Stimulated activated CD4-positive, alpha-beta T cell treated with anti-CD3 and anti-CD28 coated beads, TNF-alpha, amount 100 ng/mL, for 24 hours (primary cell): ENCODE data around the gene MICAL3.
"Not testable (repeated sequence)": the region's sequence is repeated elsewhere in the genome, so short reads cannot be mapped to it uniquely, and the experiment has no call there.

Experiments used
- DNase-seq, 3 experiments: peaks; one replicate each; pipeline ENCODE4 v3.0.0-alpha.2; 2020; ENCODE audit warnings: low read depth in 3 of 3

Gene MICAL3

DNA sequence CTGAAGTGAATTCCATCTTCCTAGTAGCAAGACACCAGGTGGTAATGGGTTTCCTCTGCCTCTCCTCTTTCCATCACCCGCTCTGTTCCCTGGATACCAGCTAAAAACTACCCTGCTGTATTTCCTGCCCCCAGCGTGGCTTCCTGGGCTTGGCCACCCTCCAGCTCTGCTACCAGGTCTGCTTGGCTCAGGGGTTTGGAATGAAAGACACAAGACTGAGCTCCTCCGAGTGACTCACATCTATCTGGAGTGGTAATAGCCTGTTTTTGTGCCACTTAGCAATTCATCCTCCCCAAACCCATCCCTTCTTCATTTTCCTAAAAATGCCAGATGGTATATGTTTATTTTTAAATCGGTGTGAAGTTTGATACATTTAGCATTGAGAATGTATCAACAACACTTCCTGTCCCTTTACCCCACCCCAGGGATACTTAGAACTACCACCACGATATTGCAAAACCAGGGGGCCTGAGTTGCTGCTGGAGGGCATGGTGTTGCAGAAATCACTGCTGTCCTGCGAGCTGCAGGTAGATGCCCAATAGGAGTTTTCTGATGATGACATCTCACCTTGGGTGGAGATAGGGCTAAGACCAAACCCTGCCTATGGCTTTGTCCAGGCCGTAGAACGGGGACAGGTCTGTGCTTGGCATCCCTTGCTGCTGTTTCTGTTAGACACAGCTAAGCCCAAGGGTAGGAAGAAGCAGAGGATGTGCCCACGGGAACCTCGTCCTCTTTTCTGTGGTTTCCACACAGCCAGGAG is 7.5 kb upstream of the MICAL3 start:
- DNase-seq, result no peak

DNA sequence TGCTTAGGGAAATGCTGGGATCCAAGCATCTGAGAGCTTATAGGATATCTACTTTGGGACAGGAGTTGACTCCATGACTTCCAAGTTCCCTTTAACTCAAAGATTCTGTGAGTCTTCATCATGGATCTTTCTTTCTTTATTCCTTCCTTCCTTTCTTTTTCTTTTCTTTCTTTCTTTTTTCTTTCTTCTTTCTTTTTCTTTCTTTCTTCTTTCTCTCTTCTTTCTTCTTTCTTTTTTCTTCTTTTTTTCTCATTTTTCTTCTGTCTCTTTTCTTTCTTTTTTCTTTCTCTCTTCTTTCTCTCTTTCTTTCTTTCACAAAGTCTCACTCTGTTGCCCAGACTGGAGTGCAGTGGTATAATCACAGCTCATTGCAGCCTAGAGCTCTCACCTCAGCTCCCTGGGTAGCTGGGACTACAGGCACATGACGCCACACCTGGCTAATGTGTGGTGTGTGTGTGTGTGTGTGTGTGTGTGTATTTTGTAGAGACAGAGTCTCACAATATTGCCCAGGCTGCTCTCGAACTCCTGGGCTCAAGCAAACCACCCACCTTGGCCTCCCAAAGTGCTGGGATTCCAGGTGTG is 5.4 kb upstream of the MICAL3 start:
- DNase-seq, result no peak

DNA sequence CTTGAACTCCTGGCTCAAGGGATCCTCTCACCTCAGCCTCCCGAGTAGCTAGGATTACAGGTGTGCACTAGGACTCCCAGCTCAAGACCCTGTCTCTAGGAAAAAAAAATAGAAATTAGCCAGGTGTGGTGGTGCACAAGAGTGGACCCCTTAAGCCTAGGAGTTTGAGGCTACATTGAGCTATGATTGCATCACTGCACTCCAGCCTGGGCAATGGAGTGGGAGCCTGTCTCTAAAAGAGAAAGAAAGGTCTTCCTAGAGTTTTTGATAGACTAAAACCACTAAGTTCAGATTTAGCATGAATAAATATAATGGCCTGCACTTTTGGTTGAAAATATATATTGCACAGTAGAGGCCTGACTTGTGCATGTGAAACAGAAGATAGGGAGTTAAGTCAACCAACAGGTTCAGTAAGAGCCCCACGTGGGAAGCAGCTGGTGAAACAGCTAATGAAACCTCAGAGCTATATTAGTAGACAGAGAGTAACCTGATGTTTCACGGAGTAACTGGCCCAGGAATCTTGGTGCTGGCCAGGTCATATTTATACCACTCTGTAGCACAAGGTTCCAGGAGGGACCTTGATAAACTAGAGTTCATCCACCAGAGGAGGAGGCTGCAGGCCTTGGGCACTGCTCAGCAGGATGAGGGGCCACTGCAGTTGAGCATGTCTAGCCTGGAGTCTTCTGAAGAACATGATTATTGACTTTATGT is 4.6 kb upstream of the MICAL3 start:
- no peak for DNase-seq

DNA sequence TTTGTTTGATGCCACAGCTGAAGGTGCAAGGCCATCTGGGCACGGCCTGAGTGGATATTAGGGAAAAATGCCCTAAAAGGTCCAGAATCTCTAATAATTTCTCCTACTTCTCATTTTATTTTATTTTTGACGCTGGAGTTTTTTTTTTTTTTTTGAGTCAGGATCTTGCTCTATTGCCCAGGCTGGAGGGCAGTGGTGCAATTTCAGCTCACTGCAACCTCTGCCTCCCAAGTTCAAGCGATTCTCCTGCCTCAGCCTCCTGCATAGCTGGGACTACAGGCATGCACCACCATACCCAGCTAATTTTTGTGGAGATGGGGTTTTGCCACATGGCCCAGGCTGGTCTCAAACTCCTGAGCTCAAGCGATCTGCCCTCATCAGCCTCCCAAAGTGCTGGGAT is 1.5 kb upstream of the MICAL3 start:
- DNase-seq, result not testable (repeated sequence)

DNA sequence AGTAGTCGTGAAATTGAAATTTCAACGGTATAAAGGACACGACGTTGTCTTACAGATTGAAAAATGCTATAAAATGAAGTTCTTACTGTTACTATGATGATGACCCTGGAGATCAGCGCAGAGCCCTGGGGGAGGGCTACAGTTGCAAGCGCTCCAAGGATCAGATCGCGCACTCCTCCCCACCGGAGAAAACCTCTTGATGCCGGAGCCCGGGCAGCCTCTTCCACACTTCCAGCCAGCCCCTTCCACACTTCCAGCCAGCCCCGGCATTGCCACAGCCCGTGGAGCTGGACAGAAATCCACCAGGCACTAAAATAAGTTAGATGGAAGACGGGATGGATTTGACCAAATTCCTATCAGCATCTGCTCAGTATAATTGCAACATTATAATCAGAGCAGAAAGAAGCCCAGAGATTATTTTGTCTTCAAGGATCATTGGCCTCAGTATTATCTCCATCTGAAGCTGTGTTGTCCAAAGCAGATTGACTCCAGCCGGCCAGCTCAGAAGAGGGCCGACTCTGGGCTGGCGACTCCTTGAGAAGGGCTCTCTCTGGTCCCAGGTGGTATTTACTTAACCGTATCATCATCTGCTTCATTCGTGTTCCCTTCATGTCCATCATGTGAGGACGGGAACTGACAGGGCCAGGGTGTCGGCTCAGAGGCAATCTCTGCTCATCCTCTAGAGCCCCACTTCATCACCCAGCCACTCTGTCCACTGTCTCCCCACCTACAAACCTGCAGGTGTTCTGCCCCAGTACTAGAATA is 777 bp upstream of the MICAL3 start:
- no peak for DNase-seq

DNA sequence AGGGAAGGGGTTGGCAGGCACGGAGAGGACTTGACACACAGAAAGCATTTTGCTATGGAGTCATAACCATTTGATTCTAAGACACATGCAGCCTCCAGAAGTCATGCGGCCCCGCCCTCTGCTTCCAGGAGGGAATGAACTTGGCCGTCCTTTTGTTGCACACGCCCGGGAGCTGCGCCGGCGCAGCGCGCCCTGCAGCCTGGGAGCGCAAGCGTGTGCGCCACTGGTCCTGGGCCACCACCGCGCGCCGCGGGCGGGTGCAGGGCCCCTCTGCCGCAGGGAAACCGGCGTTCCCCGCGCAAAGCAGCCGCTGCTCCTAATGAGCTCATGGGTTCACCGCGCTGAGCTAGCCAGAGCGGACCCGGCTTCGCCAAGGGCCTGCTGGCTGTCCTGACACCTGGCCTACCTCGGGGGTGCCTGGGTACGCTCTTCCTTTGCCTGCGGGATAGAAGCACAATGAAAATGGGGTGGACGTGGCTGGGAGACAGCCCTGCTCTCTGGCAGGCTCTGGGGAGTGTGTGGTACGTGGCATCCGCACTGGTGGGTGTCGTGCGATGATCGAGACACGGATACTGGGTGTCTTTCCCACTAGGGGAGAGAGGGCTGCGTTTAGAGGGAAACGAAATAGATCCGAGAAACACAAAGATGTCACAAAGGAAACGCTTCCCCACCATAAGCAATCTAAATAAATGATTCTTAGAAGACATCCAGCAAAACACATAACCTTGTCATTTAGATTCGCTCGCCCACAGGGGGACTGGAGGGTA is 669 bp downstream of the MICAL3 start:
- peak in 2 of 3 experiments; percentile 5 to 48 for DNase-seq

DNA sequence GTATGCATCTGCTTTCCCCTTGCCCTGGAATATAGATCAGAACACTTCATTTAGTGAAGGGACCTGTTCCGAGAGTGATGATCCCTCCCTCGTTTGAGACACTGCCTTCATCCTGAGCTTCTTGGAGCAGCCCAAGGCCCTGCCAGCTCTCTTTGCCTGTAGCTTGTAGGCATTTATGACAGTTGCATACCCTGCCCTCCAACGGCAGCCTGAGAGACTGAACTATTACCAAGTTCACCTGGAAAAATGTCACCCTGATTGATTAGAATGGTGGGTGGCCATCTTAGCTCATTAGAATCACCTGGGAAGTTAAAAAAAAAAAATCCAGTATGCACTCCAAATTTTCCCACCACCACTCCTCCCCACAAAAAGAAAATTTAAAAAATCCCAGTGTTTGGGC is 1.5 kb downstream of the MICAL3 start:
- DNase-seq, result no peak

DNA sequence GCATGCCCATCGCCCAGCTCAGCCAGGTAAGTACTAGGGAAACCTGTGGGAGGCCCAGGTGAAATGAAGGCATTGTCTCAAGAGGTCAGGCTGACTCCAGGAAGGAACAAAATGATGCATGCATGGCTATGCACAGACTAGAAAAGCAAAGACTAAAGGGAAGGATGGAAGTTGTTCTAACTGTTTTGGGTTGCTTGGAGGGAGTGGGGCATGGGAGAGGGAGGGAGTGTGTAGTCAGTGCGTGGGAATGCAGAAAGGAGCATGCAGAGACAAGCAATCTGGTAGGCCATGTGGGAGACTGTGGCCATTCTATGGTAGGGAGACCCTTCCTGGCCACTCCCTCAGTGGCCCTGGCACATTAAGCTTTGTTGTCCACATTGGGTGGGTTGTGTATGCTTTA is 2.9 kb downstream of the MICAL3 start:
- DNase-seq, result no peak

DNA sequence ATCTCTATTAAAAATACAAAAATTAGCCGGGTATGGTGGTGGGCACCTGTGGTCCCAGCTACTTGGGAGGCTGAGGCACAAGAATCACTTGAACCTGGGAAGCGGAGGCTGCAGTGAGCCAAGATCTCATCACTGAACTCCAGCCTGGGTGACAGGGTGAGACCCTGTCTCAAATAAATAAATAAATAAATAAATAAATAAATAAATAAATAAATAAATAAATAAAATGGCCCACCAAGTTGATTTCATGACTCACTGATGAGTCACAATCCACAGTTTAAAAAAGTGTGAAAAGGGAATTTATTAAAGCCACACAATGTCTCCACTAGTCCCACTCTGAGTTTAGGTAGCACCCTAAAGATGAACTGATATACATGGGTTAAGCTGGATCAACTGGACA is 3.6 kb downstream of the MICAL3 start:
- not testable (repeated sequence) for DNase-seq

DNA sequence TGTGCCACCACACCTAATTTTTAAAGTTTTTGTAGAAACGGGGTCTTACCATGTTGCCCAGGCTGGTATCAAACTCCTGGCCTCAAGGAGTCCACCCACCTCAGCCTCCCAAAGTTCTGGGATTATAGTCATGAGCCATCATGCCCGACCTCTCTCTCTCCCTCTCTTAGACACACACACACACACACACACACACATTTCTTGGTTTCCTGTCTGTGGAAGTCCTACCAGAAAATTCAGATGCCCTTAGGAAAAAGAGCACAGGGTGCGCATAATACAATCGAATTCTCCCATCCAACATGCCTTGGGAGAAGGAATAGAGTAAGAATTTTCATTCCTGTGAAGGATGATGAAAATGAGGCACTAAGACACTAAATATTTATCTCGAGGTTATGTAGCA is 10.4 kb downstream of the MICAL3 start:
- DNase-seq, result no peak

DNA sequence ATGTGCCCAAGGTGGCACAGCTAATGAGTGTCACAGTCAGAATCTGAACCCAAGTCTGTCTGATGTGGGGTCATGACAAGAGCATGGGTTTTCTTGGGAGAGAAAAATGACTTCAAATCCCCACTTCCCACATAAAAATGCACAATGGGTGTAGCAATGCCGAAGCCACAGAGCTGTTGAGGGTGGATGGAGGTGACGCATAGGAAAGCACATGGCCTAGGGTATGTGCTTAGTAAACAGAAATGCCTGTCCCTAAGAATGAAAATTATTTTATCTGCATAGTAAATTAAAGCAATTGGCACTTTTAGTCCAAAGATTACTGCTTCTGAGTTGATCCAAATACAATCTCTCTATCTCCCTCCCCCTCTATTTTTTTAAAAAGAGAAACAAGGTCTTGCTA is 10.9 kb downstream of the MICAL3 start:
- no peak for DNase-seq

DNA sequence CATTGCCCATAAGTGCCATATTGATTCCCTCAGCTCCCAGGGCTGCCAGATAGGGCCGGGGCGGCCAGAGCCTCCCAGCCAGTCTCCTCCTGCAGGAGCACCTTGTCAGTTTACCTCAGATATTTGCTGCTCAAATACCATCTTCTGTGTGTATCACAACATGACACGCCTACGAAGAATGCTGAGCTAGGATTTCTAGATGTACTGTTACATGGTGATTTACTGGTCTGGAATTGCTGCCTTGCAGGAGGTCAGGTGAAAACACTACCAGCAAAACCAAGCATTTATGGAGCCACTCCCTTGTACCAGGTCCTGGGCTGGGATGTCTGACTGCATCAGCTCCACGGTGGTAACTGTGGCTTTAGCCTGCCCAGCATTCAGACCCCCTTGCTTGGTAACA is 11.8 kb downstream of the MICAL3 start:
- no peak for DNase-seq

DNA sequence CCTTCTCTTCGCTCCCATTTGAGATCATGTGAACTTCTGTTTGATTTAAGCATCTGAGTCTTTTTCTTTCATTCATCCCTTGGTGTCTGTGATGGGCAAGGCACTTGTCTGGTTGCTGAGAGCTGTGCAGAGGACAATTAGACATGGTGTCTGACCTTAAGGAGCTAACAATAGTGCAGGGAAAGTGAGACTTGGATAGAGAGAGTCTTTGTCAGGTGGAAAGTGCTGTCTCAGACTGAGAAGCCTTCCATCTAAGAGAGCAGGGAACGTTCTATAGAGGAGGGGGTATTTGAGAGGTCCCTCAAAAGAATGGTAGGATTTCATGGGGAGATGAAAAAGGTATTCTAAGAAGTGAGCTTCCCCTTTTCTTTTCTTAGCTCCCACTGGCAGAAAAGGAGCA is 14.1 kb downstream of the MICAL3 start:
- DNase-seq, result no peak

DNA sequence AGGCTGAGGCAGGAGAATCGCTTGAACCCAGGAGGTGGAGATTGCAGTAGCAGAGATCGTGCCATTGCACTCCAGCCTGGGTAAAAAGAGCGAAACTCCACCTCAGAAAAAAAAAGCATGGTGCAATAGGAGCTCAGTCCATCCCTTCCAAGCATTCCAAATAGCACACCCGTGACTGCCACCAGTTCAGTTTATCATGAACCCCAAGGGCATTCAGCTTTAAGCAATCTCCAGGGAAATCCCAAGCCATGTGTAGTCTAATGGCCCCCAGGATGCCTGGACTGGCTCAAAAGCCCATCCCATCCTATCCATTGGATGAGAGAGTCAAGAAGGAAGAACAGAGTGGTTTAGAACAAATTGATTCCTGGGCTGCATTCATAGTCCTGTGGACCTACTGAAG is 16.2 kb downstream of the MICAL3 start:
- DNase-seq, result no peak

DNA sequence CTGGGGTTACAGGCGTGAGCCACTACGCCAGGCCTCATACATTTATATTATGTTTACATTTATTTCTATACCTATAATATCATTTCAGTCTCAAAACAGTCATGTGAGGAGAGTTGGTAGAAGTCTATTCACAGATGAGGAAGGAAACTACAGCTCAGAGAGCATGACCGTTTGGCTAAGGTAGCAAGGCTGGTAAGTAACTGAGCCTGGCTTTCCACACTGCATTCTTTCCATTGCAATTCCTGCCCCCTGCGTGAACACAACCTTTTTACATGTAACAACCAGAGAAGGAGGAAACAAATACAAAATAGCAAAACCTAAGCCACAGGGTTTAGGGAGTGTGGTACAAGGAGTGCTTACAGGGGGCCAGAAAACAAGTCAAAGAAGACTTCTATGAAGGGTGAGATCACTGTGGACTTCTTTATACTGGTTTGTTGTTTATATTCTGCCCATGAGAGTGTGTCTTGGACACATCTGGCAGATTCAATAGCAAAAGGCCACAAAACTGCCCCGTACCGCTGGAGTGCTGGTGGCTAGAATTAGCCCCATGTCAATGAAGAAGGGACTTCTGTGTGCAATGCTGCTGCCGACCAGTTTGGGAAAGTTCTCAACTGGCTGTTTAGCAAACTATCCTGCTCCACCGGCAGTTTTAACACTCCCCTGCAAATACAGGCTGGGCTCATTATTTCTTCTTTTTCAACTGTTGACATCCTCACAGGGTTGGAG is 19.0 kb downstream of the MICAL3 start:
- DNase-seq, result no peak

DNA sequence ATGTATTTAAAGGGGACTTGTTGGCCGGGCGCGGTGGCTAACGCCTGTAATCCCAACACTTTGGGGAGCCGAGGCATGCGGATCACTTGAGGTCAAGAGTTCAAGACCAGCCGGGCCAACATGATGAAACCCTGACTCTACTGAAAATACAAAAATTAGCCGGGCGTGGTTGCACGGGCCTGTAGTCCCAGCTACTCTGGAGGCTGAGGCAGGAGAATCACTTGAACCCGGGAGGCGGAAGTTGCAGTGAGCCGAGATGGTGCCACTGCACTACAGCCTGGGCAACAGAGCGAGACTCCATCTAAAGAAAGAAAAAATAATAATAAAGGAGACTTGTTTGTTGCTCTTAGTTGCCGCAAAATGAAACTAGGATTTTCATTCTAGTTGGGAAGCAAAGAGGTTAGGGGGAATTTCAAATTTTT is 22.5 kb downstream of the MICAL3 start:
- not testable (repeated sequence) for DNase-seq

DNA sequence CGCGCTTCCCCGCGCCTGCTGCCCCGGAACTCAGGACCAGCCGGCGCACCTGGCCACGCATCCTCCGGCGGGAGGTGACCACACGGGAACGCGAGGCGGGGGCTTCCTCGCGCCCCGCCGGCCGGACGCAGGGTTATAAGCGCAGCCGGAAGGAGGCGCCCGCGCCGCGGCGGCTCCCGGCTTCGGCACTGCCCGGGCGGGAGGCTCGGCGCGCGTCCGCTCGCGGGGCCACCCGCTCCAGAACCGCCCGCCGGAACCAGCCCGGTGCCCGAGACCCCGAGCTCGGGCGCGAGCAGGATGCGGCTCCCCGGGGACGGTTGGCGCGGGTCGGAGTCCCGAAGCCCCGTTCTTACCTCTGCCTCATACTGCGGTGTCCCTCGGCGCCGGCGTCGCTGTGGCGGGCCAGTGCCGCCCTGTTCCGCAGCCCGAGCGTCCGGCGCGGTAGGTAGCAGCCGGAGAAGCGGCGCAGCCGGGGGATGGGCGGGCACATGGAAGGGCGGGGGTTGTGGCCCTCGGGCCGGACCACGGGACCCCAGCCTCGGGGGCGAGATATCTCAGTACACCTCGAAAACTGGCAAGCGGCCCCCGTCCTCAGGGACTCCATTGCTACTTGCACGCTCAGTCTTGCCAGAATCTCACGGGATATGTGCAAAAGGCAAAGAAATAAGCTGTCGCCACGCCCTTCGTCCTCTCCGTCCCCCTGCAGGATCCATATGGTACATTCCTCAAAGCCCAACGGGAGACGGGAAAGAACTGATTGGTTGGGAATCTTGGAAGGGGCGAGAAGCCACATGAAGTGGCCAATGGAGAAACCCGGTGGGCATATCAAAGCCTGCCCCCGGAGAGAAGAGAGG is 23.1 kb downstream of the MICAL3 start:
- DNase-seq, result peak; percentile 47 to 76 (median 69)

DNA sequence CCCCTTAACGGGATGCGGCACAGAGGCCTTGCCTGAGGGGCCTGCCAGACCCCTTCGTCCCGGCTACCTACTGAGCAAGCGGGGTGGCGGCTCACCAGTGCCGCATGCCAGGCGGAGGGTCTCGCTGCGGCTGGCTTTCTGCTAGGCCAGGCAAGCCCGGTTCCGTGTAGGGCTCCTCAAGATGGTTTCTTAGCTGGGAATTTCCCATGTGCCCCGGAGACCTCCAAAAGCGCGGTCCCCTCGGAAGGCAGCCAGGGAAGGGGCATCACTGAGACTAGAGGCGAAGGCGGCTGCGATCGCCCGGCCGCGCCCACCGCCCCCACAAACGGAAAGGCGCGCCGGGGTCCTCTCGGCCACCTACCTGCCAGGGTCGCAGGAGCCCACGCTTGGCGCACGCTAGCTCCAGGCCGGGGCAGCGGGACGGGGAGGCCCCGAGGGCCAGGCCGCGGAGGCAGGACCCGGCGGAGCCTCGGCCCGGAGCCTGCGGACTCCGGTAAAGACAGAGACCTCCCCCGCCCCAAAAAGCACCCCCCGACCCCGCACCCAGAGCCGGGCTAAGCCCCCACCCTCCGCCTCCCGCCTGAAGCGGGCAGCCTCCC is 23.8 kb downstream of the MICAL3 start:
- peak in 1 of 3 experiments; percentile 9 for DNase-seq

DNA sequence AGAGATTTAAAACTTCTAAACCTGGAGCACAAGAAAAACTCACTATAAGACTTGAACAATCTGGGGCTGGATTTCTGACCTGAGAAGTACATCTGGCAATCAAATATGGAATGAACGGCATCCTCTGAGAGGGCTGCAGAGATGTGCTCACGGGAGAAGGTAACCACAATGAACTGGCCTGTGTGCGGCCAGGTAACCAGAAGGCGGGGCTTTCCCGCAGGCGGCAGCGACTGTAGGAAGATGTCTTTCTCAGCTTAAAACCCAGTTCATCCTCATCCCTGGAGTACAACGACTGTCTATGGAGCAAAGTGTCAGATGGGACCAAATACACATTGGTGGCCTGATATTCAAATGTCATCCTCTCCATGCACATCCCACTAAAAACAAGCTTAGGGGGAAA is 24.5 kb downstream of the MICAL3 start:
- no peak for DNase-seq
